Upper lobe of left lung (tissue), 4 donors: ENCODE measurements around the gene SLC12A8.

Source experiments
- EP300 ChIP-seq, 4 donors: sonication (generic); formaldehyde crosslinking; IDR thresholded peaks; one replicate each; pipeline ENCODE4 v1.5.1; 2017; ENCODE audit warnings: antibody characterized with exemption in 4 of 4, control low read depth in 2 of 4
- POLR2A ChIP-seq, 4 donors: fragments of 450-650 bp; IDR thresholded peaks; one replicate each; pipeline ENCODE4 v1.5.1; 2016 to 2017; ENCODE audit warnings: antibody characterized with exemption in 4 of 4, mild to moderate bottlenecking in 2 of 4
- POLR2AphosphoS5 ChIP-seq, 2 donors: sonication (generic); formaldehyde crosslinking; IDR thresholded peaks; one replicate each; pipeline ENCODE4 v1.5.1; 2017; ENCODE audit warnings: antibody characterized with exemption in 2 of 2
- TF ChIP-seq, protein P1 (sequence below), 6 experiments: fragments of 450-650 bp in 4 of 6; fragments of 200-600 bp in 2 of 6; sonication (generic) in 2 of 6; IDR thresholded peaks; one replicate each; pipeline ENCODE4 v1.5.1; 2016 to 2019; ENCODE audit warnings: antibody characterized with exemption in 6 of 6

DNA sequence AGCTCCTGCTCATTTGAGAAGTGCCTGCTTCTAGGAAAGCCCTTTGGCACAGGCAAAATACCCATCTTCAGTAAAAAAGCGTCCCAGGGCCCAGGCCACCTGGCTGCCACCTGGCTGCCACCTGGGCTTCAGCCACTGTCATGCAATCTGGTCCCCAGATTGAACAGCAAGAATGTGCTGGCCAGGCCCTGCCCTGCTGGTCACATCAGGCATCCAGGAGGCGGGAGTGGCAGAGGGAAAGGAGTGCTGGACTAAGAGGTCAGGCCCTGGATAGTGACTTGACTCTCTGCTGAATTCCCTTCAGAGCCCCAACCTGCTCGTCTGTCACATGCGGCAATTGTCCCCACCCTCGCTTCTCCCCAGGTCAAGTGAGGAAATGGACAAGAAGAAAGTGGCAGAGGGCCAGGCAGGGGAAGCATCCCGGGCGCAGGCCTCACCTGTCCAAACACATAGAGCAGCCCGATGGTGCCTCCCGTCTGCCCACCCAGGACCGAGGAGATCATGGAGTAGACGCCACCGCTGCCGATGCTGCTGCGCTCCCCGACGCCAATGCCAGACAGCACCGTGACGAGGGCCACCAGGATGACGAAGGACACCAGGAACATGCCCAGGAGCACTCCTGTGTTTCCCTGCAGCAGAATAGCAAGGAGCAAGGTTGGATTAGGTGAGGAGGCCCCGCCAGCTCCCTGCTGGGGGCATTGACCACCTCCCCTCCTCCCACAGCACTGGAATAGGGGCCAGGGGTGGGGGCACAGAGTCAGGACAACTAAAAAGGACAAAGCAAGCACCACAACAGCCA, 25.5 kb downstream of the SLC12A8 start:
- no peak for TF ChIP-seq POLR2A (IDR thresholded peaks at IDR 0.05)
- no peak for TF ChIP-seq EP300 (IDR thresholded peaks at IDR 0.05)
- TF ChIP-seq, protein P1, sequence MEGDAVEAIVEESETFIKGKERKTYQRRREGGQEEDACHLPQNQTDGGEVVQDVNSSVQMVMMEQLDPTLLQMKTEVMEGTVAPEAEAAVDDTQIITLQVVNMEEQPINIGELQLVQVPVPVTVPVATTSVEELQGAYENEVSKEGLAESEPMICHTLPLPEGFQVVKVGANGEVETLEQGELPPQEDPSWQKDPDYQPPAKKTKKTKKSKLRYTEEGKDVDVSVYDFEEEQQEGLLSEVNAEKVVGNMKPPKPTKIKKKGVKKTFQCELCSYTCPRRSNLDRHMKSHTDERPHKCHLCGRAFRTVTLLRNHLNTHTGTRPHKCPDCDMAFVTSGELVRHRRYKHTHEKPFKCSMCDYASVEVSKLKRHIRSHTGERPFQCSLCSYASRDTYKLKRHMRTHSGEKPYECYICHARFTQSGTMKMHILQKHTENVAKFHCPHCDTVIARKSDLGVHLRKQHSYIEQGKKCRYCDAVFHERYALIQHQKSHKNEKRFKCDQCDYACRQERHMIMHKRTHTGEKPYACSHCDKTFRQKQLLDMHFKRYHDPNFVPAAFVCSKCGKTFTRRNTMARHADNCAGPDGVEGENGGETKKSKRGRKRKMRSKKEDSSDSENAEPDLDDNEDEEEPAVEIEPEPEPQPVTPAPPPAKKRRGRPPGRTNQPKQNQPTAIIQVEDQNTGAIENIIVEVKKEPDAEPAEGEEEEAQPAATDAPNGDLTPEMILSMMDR (IDR thresholded peaks at IDR 0.05), result no peak
- TF ChIP-seq POLR2AphosphoS5 (IDR thresholded peaks at IDR 0.05), result no peak
